Stimulated activated CD8-positive, alpha-beta memory T cell treated with anti-CD3 and anti-CD28 coated beads, Interleukin-12 subunit alpha, Interleukin-12 subunit beta, amount 100 ng/mL, for 1 hour (primary cell): ENCODE measurements around the gene LSM14B.
"Not testable (repeated sequence)": the region's sequence is repeated elsewhere in the genome, so short reads cannot be mapped to it uniquely, and the experiment has no call there.

Experiments used
- DNase-seq: peaks from one replicate; pipeline ENCODE4 v3.0.0-alpha.2; 2020; ENCODE audit warnings: low read depth

The LSM14B gene

GRCh38 chr20:62112368-62112767, 9.9 kb upstream of the LSM14B start:
- DNase-seq, result no peak

DNA sequence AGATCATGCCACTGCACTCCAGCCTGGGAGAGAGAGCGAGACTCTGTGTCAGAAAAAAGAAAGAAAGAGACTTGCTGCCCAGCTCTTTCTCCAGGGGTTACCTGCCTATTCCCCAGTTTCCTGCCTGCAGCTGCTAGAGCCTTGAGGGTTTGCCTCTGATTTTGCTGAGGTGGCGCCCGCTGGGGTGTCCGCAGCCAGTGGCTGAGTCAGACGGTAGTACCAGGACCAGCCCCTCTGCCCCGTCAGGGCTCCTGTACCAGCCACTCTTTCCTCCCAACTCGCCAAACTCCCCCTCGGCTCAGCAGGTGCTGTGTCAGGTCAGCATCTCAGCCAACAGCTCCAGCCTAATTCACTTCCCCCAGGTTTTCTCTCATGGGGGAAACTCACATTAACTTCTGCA, 7.4 kb upstream of the LSM14B start:
- no peak for DNase-seq

- DNase-seq, result not testable (repeated sequence)
These were observed 6.4 kb upstream of the LSM14B start for GRCh38 chr20:62115800-62116407.

DNA sequence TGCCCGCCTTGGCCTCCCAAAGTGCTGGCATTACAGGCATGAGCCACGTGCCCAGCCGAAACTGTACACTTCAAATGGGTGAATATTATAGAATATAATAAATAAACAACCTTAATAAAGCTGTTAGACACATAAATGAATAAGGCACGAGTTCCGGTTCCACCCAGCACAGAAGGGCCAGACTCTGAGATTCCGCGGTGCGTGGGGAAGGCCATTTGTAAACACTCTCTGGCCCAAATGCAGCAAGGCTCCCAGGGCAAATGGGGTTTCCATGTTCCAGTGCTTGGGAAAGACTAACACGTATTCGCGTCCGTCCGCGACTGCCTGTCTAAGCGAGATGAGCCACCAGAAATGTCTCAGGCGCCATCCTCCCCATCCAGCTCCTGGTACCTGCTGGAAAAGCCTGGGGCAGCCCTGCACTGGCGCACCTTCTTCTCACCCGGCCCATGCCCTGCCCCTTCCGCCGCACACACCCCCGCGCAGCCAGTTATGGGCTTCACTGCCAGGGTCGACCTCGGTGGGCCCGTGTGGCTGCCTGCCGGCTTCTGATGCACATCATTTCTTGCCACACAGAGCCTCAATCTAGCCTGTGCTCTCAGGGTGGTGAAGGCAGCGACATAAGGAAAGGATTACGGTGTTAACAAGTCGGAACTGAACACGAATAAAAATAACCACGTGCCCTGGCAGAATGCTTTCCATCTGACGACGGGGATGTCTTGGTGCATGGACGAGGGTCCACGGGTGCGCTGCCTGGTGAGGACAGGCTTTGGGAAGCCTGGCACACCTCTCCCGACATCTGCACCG, 5.5 kb upstream of the LSM14B start:
- no peak for DNase-seq

GRCh38 chr20:62117362-62117646, 5.0 kb upstream of the LSM14B start:
- DNase-seq, result no peak

GRCh38 chr20:62117658-62118057, 4.6 kb upstream of the LSM14B start:
- DNase-seq, result peak; percentile 58

DNA sequence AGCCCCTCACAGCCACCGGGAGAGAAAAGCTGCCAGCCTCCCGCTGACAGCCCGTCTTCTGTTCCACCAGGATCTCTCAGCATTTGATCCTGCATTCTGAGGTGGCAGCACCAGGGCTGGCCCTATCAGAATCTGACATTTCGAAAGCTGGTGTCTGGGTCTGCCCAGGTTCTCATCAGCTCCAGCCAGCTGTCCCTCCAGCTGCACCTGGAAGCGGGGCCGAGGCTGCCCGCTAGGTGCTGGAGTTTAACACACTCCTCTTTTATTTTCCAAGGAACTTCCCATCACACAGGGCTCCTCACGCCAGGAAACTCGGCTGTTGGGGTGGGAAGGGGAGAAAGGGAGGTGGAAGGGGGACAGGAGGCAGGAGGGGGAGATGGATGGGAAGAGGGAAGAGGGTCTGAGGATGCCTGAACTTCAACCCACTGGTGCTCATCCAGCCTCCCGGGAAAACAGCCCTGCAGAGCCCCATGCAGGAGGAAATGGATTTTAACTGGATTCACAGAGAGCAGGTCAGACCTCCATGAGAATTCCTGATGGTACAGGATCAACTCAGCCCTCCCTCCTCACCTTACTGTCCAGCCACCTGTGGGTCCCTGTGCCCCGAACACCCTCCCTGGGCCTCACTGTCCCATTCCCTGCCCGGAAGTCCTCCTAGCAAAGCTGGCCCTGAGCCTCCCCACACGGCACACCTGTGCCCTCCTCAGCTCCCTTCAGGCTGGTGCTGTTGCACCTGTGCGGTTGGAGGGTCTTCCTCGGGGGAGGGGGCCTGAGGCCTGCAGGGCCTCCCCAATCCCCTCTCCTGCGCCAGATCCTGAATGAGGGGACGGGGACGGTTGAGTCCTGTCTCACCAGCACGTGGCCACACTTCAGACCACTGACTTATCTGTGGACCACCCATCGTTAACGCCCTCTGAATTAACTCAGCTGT, 3.9 kb upstream of the LSM14B start:
- DNase-seq, result no peak

- DNase-seq, result no peak
These were observed 3.2 kb upstream of the LSM14B start for GRCh38 chr20:62119115-62119514.

DNA sequence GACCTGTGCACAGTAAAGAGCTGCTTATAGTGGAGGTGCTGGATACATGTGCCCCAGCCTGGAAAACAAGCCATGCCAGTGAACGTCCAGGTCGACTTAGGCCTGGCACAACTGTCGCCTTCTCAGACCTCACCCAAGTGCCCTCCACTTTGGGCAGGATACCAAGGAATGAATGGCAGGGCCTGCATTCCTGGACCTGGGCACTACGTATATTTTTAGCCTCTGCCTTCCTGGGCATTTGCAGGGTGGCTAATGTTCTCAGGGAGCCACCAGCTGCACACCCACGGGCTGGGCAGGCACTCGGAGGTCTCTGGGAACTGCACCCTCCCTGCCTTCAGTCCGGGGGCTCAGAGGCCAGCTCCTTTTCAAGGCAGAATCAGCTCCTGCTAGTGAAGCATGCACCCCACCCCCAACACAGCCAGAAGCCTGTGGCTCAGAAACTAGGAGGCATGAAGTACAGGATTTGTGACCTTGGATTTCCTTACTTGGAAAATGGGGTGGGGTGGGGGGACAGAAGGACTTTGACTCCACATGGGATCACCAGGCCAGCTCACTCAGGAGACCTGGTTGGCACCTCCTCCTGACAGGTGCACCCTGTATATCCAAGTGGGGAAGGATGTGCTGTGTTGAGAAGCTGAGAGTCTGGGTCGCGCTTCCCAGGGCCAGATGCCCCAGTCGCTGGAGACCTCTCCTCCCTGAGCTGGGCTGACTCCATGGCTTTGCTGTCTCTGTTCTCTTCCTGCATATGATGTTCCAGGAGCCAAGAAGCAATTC, 2.5 kb upstream of the LSM14B start:
- no peak for DNase-seq

- no peak for DNase-seq
These were observed 1.9 kb upstream of the LSM14B start for GRCh38 chr20:62120365-62120762.

GRCh38 chr20:62120990-62121775, 1.1 kb upstream of the LSM14B start:
- no peak for DNase-seq

- no peak for DNase-seq
These were observed 577 bp downstream of the LSM14B start for GRCh38 chr20:62122654-62123449.

DNA sequence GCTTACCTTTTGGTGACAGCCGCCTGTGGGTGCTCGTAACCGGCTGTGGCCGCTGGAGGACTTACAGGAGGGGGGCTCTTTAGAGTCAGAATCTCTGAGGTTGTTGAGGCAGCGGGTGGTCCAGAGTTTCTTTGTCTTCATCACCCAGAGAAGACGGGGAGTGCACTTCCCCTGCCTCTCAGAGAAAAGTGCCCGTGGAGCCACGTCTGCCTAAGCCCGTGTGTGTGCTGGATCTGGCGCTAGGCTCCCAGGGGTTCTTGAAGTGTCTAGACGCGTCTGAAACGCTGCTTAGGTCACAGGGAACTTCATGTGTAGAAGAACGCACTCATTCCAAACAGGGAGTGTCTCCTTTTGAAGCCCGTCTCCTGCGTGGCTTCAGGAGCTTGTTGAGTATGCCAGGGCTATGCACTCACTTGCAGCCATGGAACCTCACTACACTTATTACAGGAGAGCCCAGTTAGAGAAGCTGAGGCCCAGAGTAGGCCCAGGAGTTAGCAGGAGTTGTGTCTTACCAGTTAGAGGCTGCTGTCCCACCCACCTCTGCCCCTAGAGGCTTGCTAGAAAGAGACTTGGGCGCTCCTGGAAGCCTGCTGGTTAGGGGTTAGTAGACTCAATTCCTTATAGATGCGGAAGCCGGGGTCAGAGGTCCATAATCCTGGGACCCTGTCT, 1.3 kb downstream of the LSM14B start:
- DNase-seq, result no peak

- no peak for DNase-seq
These were observed 3.9 kb downstream of the LSM14B start for GRCh38 chr20:62126141-62126540.

DNA sequence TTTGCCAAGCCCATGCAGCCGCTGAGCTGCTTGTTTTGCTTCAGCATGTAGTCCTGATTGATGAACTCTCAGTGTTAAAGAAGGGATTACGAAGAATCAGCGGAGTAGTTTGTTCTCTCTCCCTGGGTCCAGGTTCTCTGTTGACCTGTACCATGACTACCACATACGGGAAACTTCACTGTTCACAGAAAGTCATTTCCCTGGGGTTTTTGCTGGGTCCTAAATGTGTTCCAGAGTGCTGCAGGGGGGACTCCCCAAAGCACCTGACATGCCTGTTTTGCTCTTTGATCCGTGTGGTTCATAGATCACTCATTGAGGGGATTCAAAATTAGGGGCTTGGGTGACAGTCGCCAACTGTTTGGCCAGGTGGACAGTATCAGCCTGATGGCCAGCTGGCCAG, 5.5 kb downstream of the LSM14B start:
- no peak for DNase-seq

- DNase-seq, result no peak
These were observed 6.2 kb downstream of the LSM14B start for GRCh38 chr20:62128502-62128901.

DNA sequence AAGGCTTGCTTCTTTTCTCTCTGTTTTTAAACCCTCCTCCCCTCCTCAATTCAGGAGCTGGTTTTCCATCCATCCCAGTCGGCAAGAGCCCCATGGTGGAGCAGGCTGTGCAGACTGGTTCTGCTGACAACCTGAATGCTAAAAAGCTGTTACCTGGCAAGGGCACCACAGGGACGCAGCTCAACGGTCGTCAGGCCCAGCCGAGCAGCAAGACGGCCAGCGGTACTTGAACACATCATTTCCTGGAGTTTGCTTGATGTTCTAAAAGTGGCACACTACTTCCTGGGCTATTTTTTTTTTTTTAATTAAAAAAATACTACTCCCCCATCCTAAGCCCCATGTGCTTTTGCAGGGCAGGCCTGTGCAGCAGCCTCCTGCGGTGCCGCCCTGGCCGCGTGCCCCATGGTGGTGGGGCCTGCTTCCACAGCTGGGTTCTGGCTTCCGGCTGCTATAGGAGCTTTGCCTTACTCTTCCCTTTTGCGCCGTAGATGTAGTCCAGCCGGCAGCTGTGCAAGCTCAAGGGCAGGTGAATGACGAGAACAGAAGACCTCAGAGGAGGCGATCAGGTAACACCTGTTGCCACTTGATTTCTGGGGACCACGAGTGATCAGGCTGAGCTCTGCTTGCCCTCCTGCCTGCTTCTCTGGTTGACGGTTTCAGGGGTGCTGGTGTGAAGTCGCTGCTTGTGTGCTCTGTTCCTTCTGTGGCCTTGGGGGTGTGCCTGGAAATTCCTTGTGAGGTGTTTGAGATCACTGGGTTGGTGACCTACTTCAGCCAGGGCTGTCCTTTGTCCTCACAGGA, 7.7 kb downstream of the LSM14B start:
- DNase-seq, result no peak

DNA sequence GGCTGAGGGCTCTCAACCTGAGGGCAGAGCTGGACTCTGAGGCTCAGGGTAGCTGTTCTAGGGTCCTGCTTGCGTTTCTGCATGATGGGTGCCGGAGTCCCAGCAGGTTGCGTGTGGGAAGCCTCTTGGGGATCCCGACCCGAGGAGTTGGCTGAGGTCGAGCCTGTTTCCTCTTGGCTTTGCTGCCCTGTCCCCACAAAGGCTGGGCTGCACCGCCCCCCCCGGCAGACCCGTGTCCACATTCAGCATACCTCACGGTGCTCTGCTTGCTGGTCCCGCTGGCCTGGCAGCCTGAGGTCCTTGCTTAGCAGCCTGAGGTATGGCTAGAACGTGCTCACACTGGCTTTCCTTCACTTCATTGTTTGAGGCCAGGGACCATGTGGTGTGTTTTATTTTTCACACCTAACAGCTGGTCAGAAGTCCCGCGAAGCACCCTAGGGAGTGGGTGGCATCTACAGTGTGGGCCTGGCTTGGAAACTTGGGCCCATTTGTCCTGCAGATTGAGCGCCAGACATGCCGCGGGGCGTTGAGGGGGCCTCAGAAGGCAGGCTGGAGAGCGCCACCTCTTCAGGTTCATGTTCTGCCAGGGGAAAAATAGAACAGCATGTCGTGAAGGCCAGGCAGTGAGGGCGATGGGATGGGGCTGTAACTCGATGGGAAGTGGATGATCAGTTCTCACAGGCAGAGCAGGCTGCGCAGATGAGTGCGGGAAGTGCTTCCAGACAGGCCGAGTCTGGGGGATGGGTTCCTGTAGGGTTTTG, 9.5 kb downstream of the LSM14B start:
- DNase-seq, result no peak
